GM18511 (cell line): ENCODE measurements around the gene TRPM1.
"Not testable (repeated sequence)": the region's sequence is repeated elsewhere in the genome, so short reads cannot be mapped to it uniquely, and the experiment has no call there.

Experiments
- ATAC-seq: cut with Tn5 transposase; IDR thresholded peaks from one replicate; pipeline ENCODE4 v1.9.1; 2021; ENCODE audit warnings: mild to moderate bottlenecking, moderate library complexity; ENCODE audit not compliant: unreplicated experiment

TRPM1 gene

DNA sequence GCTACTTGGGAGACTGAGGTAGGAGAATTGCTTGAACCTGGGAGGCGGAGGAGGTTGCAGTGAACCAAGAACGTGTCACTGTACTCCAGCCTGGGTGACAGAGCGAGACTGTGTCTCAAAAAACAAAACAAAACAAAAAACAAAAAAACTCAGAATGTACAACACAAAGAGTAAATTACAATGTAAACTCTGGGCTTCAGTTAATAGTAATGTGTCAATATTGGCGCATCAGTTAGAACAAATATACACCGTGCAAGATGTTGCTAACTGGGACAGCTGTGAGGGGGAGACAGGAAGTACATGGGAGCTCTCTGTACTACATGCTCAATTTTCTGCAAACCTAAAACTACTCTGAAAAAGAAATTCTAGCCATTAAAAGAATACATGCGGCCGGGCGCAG is 23.5 kb upstream of the TRPM1 start:
- ATAC-seq: no peak

DNA sequence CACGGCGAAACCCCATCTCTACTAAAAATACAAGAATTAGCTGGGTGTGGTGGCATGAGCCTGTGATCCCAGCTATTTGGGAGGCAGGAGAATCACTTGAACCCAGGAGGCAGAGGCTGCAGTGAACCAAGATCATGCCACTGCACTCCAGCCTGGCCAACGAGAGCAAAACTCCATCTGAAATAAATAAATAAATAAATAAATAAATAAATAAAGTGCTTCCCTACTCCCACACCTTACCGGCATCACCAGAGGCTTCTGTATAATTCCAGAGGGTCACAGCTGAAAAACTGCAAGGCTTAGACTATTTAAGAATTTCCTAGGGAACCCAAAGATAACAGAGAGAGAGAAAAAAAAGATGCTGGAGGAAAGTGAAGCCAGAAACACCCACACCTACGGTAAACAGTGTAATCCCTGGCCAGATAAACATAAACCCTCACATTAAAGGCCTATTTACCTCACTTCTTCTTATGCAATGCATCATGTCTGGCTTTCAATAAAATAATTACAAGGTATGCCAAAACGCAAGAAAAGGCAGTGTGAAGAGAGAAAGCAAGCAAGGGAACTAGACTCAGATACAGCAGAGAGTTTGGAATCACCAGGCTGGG is 15.0 kb upstream of the TRPM1 start:
- ATAC-seq: no peak

DNA sequence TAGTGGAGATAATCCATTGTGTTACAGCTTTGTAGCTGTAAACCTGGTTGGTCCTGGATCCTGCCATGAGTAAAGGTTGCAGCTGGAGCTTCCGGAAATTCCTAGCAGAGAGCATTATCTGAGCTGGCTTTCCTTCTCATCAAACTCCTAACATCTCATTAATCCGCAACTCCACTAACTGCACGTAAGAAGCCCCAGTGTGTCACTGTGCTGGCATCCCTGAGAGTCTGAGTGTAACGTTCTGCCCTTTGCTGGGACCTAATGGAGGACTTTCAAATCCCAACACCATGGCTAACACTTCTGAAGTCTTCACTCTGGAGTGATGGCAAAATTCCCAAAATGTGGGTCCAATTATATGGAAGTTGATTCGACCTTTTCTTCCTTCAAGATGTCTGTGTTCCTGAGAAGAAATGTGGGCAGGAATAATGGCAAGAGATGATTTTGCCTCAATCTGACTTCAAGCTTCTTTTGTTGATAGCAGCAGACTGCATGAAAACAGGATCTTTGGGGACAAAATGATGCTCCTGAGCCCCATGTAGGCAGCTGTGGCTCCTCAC is 9.6 kb upstream of the TRPM1 start:
- ATAC-seq: no peak

DNA sequence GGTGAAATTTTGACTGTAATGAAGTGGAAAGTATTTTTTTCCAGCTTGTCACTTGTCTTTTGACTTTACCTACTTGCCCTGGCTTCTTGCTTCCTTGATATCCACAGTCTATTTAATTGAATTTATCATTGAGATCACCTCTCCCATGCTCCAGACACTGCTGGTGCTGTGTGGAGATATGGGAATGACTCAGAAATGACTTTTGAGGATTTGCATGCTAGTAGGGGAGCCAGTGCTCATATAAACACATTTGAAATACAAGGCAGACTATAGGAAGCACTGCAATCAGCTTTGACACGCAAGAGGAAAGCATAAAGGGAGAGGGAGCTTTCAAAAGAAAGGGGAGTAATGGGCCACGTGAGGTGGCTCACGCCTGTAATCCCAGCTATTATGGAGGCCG is 7.3 kb upstream of the TRPM1 start:
- no peak for ATAC-seq

DNA sequence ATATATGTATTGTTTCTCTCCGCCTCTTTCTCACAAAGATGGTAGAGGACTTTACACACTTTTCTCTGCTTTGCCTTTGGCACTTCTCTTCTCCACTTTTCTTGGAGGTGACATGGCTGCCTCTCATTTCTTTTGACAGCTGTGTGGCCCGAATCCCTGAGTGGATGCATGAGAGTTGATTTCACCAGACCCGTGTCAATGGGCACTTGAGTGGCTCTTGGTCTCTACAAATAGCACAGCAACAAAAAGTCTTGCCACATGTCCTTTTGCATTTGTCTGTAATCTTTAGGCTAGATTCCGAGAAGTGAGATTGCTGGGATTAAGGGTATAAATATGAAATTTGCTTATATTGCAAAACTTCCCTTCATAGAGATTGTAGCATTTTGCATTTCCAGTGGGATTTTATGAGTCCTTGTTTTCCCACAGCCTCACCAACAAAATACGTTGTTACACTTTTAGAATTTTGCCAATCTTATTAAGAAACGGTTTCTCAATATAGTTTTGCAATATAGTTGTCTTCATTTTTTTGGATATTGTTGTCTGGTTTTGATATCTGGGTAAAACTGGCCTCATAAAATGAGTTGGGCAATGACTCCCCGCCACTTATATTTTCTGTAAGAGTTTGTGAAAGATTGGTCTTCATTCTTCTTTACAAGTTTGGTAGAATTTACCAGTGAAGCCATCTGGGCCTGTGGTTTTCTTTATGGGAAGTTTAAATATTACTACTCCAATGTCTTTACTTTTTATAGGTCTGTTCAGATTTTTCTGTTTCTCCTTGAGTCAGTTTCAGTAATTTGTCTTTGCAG is 5.2 kb upstream of the TRPM1 start:
- ATAC-seq: no peak

DNA sequence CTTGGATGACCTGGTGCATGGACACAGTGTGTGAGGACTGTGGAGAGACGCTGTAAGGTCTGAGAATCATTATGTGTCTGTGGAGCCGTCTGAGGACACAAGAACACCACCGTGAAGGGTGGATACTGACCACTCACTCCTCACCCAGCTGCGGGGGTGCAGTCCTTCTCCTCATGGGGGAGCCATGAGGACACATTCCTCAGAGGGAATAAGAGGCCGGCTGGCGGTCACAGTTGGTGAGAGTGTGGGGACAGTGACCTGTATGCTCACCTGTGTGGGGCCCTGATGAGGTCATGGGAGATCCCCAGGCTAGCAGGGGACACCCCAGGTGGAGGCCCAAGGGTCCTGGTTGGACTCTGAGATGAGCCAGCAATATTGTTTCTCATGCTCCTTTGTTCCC is 2.5 kb upstream of the TRPM1 start:
- ATAC-seq: no peak

DNA sequence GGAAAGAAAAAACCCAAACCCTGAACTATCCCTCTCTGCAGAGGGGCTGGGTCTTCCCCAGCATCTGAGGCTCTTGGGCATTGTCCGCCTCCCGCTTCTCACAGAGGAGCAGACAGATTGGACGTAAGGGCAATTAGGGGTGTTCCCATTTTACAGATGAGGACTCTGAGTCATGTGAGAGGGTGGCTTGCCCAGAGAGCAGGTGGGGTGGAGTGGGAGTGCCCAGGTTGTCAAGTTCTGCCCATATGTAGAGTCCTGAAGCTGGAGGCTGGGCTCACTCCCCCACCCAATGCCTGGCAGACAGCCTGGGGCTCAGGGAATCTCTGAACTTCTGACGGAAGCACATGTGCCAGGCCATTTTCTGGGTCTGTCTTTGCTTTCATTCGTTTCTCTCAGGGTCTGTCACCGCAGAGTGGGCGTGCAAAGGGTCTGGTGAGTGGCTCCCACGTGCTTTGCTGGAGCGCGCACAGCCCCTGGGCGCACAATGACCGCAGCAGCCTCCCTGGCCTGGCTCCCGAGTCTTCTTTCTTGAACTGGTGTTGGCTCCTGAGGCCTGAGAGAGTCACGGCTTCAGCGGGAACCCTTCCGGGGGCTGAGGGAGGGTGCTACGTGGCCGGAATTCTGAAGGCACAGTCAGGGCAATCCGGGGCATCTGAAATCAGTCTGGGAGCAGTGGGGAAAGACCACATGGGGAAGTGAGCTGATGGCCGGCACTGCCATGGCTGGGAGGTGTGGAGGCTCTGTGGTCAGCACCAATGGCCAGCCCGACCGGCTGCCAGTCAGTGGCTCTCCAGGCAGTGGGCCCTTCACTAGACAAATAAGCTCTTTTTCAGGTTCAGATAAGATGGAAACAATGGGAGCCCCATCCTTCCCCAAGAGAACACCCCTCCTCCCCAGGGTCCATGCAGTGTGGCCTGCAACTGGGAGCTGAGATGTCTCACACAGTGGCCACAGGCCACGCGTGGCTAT is 1.1 kb upstream of the TRPM1 start:
- ATAC-seq: no peak

DNA sequence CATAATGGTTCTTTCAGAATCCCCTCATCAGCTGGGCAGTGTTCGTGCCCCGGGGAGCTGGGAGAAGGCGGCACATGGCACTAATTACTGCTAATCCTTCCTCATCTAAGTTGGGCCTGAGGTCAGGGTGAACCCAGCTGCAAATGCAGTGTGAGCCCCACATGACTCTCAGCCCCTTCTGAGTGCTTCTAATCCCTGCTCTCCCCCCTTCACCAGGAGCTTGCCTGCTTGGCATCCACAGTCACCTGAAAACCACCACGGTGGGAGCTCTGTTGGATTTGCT is 455 bp upstream of the TRPM1 start:
- no peak for ATAC-seq

DNA sequence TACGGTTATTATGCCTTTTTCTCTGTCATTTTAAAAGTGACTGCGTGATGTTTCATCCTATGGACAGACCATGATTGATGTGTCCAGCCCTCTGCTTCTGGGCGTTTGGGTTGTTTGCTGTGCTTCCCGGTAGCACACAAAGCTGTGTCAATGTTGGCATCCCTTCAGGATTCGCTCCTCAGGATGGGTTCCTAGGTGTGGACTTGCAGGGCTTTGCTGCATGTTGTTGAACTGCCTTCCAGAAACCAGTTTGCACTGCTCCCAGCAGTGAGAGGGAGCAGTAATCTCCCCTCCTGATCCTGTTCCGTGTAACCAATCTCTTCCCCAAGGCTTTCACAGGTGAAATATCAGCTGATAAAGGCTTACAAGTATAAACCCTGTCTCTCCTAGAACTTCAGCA is 787 bp downstream of the TRPM1 start:
- ATAC-seq: no peak

DNA sequence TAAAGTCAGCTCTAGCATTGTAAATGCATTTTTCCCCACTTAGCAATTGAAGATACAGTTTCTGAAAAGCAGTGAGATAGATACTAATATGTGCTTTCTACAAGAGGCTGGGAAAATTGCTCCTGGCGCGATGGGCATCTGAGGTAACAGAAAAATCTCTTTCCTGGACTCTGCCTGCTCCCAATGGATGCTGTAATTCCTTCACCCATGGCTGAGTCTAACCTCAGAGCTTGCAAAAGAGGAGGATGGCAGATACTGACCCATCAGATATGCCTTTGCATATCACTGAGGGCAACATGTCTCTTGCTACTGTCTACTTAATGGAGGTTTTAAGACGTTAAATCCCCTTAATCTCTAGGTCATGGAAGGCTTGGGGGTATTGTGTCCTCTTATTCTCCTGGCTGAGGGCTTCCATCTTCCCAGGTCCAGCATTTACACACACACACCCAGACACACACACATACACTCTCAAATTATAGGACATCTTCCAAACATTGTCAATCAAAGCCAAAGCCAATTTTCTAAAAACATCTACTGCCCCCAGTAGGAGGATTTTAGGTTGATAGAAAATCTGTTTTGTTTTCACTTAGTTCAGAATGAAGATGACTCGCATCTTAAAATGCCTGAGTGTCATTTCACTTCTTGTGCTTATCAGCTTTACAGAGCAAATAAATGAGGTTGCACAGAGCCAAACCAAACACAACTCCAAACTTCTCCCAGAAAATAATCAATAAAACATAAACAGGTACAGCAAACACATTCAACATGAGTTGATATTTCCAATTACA is 2.4 kb downstream of the TRPM1 start:
- no peak for ATAC-seq

DNA sequence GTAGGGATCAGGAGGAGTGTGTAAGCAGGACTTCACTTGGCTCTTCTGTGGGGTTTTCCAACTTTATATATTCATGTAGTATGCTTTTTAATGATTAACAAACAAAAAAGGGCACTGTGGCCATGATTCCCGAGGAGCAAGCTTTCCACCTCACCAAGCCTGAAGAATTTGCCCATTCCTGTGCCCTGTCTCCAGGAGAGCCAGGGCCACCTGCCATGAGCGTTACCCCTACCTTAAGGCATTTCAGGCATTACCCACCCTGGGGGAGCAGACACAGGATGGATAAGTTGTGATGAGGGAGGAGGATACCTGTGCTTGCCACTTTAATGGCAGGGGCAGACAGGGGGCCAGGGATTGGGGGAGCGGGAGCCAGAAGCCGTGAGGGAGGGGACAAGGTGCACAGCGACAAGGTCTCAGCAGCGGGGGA is 3.0 kb downstream of the TRPM1 start:
- ATAC-seq: no peak

DNA sequence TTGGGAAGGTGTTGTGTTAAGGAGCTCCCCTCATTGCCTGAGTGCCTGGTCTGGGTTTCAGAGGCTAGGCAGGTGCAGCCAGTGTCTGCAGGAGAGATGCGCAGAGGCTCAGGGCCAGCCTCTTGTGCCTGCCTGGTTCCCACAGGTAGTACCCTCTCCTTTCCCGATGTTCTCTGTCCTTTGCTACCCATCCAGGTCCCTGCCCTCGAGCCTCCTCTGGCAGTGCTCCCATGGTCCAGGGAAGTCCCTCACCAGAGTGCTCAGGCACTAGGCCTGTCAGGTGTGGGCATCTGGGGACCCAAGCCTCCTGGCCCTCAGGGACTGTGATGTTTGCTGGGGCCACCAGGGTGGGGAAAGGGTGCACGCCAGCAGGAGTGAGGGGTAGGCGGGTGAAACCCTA is 5.0 kb downstream of the TRPM1 start:
- no peak for ATAC-seq

DNA sequence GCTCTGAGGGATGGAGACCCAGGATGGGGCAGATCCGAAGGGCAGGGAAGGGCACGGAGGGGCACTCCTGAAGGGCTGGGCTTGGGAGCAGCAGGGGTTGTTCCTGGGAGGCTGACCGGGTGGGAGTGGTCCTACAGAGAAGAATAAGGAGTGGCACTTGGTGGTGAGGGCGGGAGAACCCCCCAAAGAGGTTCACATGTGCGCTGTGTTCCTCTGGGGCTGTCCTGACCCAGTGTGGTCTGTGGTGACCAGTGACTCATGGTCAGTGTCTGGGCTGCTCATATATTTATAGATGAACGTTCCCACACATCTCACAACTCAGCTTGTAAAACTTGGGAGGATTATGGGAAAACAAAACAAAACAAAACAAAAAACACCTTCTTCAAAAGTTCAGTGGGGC is 10.0 kb downstream of the TRPM1 start:
- ATAC-seq: no peak

DNA sequence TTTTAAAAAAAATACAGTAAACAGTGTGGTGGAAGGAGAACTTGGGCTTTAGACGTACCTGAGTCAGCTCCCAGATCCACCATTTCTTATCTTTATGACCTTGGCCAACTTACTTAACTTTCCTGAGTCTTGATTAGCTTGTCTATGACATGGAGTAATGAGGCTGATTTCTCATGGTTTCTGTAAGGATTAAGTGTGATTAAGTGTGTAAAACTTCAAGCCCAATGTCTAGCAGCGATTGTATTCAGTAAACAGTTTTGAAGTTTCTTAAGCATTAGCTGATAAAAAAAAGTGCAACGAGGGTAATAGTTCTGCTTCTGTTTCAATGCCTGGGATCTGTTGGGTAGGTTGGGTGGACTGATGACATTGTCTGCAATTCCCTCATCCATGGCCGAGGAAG is 10.8 kb downstream of the TRPM1 start:
- ATAC-seq: no peak

DNA sequence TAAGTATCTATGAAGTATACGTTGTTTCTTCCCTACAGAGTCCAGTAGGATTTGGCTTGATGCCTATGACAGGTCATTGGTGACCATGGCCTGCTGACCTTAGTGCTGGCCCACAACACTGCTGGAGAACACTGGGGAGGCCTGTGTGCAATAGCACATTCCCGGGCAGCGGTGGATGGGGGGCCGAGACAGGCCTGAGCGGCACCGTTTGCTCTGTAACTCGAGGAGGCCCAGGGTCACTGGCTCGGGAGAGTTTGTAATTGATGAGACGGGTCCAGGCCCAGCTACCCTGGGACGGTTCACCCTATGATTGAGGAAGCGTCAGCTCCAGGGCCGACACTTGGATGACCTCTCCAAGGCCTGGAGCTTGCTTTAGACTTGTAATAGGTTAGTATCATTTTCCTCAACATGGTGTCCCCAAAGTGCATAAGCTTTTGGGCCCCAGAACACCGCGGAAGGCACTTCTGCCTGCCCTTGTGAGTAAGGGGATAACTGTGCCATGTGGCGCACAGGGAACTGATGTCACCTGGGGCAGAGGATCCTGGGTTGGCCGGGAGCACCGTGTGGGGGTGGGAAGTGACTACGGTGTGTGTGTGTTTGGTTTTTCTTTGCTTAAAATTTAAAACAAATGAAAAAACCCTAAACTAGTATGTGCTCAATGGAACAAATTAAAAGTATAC is 12.0 kb downstream of the TRPM1 start:
- no peak for ATAC-seq

DNA sequence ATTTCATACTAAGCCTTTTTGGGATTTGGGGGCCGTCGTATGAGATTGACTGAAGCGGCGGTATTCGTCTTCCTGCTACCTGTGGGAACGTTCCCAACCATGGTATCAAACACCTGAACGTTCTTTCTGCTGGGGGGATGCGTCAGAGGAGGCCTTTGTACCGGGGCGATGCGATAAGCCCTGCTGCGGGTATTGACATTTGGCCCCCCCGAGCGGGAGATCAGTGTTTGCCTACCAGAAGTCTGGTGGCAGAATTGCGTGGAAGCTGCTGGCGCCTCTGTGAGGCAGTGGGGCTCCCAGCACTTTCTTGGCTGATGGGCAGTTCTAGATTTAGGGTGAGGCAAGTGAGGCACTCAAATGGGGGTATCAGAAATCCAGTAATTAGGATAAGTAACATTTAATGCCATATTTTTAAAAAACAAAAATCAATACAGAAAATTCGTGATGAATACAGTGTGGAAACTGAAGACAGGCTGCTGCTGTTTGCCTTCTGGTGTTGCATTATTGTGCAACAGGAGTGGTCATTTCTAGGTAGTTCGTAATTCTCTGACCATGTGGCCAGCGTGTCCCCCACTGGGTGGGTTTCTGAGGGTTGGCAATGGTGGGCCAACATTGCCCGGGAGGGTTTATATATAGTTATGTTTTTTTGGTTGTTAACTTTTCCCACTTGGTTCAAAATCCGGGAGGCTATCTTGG is 12.7 kb downstream of the TRPM1 start:
- ATAC-seq: no peak

DNA sequence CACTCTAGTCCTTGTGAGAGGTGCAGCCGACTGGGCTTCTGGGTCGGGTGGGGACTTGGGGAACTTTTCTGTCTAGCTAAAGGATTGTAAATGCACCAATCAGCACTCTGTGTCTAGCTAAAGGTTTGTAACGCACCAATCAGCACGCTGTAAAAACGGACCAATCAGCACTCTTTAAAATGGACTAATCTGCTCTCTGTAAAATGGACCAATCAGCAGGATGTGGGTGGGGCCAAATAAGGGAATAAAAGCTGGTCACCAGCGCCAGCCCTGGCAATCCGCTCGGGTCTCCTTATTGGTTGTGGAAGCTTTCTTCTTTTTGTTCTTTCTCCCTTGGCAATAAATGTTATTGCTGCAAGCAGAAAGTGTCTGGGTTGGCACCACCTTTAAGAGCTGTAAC is 13.5 kb downstream of the TRPM1 start:
- ATAC-seq: not testable (repeated sequence)

DNA sequence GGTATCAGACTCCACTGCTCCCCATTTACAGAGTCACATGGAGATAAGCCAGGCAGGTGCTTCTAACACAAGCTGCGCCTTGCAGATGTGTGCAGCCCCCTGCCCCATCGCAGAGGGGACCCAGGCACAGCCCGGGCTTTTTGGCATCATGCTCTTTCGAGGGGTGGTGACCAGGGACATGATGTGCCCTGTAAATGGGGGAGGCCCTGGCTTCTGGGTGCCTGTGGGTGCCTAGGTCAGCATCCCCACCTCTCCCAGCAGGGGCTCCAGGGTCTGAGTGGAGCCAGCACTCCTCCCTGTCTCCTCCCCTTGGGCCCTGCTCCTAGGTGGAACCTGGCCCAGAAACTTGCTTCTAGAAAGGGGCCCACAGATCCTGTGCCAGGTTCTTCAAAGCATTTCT is 15.2 kb downstream of the TRPM1 start:
- no peak for ATAC-seq

DNA sequence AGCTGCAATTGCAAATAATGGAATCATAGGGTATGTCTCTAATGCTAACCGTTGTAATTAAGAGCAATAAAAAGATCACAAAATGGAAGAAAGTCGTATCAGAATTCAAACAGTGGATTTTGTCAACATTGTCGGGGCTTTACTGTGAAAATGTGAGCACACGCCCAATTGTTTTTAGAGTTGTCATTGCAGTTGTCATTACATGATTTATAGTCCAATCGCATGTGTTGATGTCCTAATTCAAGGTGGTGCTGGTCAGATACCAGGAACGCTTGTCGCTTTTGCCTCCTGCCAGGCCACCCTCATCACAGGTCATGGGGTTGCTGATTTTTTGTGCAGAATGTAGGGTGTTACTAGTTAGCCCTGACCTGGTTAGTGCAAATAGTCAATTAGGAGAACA is 16.2 kb downstream of the TRPM1 start:
- ATAC-seq: no peak

DNA sequence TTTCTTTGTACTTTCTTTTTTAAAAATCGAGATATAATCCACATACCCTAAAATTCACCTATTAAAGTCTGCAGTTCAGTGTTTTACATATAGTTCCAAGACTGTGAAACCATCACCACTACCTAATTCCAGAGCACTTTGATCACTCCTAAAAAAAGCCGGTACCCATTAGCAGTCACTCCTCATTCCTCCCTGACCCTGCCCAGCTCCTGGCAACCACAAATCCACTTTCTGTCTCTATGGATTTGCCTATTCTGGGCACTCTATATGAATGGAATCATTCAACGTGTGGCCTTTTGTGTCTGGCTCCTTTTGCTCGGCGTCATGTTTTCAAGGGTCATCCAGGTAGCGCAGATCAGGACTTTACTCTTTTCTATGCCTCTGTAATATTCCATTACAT is 17.3 kb downstream of the TRPM1 start:
- ATAC-seq: no peak
